Placental epithelial cell (primary cell): ENCODE results near the gene PCDHGA2. TPM values are rescaled to one million over a fixed set of nuclear protein-coding genes. Genes with fewer than 3 reads are reported as not detected.

Experiments used
- total RNA-seq: library from RNA; depleted of rRNA; stranded (reverse); fragments of >200 nt; gene quantifications from 2 replicates; pipeline ENCODE4 v1.2.3, GENCODE V29; 2012

PCDHGA2 gene
- total RNA-seq, 1 donor, result 1.2 TPM

Other genes starting within 250 kb of the PCDHGA2 start
- 0.39 and 1.2 TPM in 2 replicates for gene PCDHB2, start 244.1 kb upstream of the PCDHGA2 start, total RNA-seq
- 0.11 and 0.39 TPM in 2 replicates for gene PCDHB3, start 238.3 kb upstream of the PCDHGA2 start, total RNA-seq
- gene PCDHB4, start 216.9 kb upstream of the PCDHGA2 start, total RNA-seq, result 0.22 and 0.39 TPM in 2 replicates
- under 0.01 and 0.54 TPM in 2 replicates for gene PCDHB5, start 203.6 kb upstream of the PCDHGA2 start, total RNA-seq
- 0.11 and 0.39 TPM in 2 replicates for gene PCDHB6, start 188.7 kb upstream of the PCDHGA2 start, total RNA-seq
- gene PCDHB7, start 166.1 kb upstream of the PCDHGA2 start, total RNA-seq, result 0.22 and 0.79 TPM in 2 replicates
- gene PCDHB8, start 161.0 kb upstream of the PCDHGA2 start, total RNA-seq, result under 0.01 TPM in 1 of 2 replicates, not detected in the other
- gene PCDHB16, start 156.4 kb upstream of the PCDHGA2 start, total RNA-seq, result under 0.01 and 0.11 TPM in 2 replicates
- 0.54 TPM in 1 of 2 replicates, not detected in the other for gene PCDHB9, start 151.6 kb upstream of the PCDHGA2 start, total RNA-seq
- gene PCDHB10, start 146.4 kb upstream of the PCDHGA2 start, total RNA-seq, result 0.39 TPM in 1 of 2 replicates, not detected in the other
- gene PCDHB11, start 139.1 kb upstream of the PCDHGA2 start, total RNA-seq, result 0.39 TPM in 1 of 2 replicates, not detected in the other
- under 0.01 and 0.11 TPM in 2 replicates for gene PCDHB12, start 130.0 kb upstream of the PCDHGA2 start, total RNA-seq
- gene PCDHB13, start 124.8 kb upstream of the PCDHGA2 start, total RNA-seq, result 0.43 and 0.79 TPM in 2 replicates
- gene PCDHB14, start 115.4 kb upstream of the PCDHGA2 start, total RNA-seq, result 0.22 and 1.2 TPM in 2 replicates
- 0.11 and 0.39 TPM in 2 replicates for gene PCDHB15, start 93.4 kb upstream of the PCDHGA2 start, total RNA-seq
- 0.22 and 0.39 TPM in 2 replicates for gene SLC25A2, start 34.7 kb upstream of the PCDHGA2 start, total RNA-seq
- gene TAF7, start 18.0 kb upstream of the PCDHGA2 start, total RNA-seq, result 49.9 and 60.9 TPM in 2 replicates
- 0.22 and 0.39 TPM in 2 replicates for gene PCDHGA1, start 8.2 kb upstream of the PCDHGA2 start, total RNA-seq
- 0.33 and 1.2 TPM in 2 replicates for gene PCDHGA3, start 5.1 kb downstream of the PCDHGA2 start, total RNA-seq
- 0.98 and 2.0 TPM in 2 replicates for gene PCDHGB1, start 11.3 kb downstream of the PCDHGA2 start, total RNA-seq
- 1.5 and 2.7 TPM in 2 replicates for gene PCDHGA4, start 16.3 kb downstream of the PCDHGA2 start, total RNA-seq
- 0.33 and 2.4 TPM in 2 replicates for gene PCDHGB2, start 21.2 kb downstream of the PCDHGA2 start, total RNA-seq
- 0.43 and 1.6 TPM in 2 replicates for gene PCDHGA5, start 25.4 kb downstream of the PCDHGA2 start, total RNA-seq
- gene PCDHGB3, start 31.5 kb downstream of the PCDHGA2 start, total RNA-seq, result 3.1 and 5.9 TPM in 2 replicates
- 2.6 and 3.9 TPM in 2 replicates for gene PCDHGA6, start 35.1 kb downstream of the PCDHGA2 start, total RNA-seq
- gene PCDHGA7, start 44.0 kb downstream of the PCDHGA2 start, total RNA-seq, result 2.8 and 5.5 TPM in 2 replicates
- 12.0 and 13.0 TPM in 2 replicates for gene PCDHGB4, start 48.9 kb downstream of the PCDHGA2 start, total RNA-seq
- 1.2 and 3.5 TPM in 2 replicates for gene PCDHGA8, start 53.9 kb downstream of the PCDHGA2 start, total RNA-seq
- 13.7 and 15.4 TPM in 2 replicates for gene PCDHGB5, start 59.2 kb downstream of the PCDHGA2 start, total RNA-seq
- 4.3 and 5.7 TPM in 2 replicates for gene PCDHGA9, start 64.0 kb downstream of the PCDHGA2 start, total RNA-seq
- 2.3 and 3.1 TPM in 2 replicates for gene PCDHGB6, start 69.3 kb downstream of the PCDHGA2 start, total RNA-seq
- 4.4 and 9.4 TPM in 2 replicates for gene PCDHGA10, start 74.2 kb downstream of the PCDHGA2 start, total RNA-seq
- gene PCDHGB7, start 78.9 kb downstream of the PCDHGA2 start, total RNA-seq, result 1.8 and 7.5 TPM in 2 replicates
- gene PCDHGA11, start 82.3 kb downstream of the PCDHGA2 start, total RNA-seq, result 6.2 and 9.0 TPM in 2 replicates
- 6.7 and 8.2 TPM in 2 replicates for gene PCDHGA12, start 91.7 kb downstream of the PCDHGA2 start, total RNA-seq
- 9.4 and 10.3 TPM in 2 replicates for gene PCDHGC3, start 137.2 kb downstream of the PCDHGA2 start, total RNA-seq
- 0.54 and 2.4 TPM in 2 replicates for gene PCDHGC4, start 146.3 kb downstream of the PCDHGA2 start, total RNA-seq
- 0.22 and 1.6 TPM in 2 replicates for gene PCDHGC5, start 150.3 kb downstream of the PCDHGA2 start, total RNA-seq